AG09319 (cell line): Measurements from ENCODE around the gene NTN4.

Source experiments
- DNase-seq: peaks from one replicate; pipeline ENCODE4 v3.0.0-alpha.2; 2010; ENCODE audit warnings: low read depth; ENCODE audit errors: extremely low read depth
- TF ChIP-seq, protein P1 (sequence below): IDR thresholded peaks from 2 replicates; pipeline ENCODE4 v1.5.1; 2011; ENCODE audit warnings: low read depth, mild to moderate bottlenecking, inconsistent platforms, low read length, moderate library complexity

The NTN4 gene

DNA sequence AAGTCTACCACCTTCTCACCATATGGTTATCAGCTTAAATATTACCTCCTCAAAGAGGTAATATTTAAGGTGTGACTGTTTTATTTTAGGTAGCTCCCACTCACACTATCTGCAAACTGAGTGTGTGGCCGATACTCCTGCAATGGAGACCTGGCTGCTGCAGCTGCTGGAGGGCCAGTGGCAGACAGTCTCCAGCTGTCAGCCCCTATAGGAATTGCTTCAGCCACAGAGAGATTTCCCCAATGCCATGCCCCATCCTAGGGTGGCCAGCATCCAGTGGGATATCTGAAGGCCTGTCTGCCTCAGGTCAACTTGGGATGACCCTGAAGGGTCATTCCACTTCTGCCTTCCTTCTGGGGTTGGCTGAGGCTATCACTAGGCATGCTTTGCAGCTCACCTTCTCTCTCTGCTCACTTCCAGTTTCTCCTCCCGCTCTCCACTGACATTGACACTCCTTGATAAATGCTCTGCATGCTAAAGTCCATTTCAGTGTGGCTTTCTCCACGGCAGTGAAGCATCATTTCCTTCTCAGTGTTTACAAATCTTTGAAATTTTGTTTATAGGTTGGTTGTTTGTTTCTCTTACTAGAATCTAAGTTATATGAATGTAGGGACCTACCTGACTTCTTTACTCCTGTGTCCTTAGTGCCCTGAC, 149.1 kb downstream of the NTN4 start:
- TF ChIP-seq, protein P1, sequence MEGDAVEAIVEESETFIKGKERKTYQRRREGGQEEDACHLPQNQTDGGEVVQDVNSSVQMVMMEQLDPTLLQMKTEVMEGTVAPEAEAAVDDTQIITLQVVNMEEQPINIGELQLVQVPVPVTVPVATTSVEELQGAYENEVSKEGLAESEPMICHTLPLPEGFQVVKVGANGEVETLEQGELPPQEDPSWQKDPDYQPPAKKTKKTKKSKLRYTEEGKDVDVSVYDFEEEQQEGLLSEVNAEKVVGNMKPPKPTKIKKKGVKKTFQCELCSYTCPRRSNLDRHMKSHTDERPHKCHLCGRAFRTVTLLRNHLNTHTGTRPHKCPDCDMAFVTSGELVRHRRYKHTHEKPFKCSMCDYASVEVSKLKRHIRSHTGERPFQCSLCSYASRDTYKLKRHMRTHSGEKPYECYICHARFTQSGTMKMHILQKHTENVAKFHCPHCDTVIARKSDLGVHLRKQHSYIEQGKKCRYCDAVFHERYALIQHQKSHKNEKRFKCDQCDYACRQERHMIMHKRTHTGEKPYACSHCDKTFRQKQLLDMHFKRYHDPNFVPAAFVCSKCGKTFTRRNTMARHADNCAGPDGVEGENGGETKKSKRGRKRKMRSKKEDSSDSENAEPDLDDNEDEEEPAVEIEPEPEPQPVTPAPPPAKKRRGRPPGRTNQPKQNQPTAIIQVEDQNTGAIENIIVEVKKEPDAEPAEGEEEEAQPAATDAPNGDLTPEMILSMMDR = no peak

DNA sequence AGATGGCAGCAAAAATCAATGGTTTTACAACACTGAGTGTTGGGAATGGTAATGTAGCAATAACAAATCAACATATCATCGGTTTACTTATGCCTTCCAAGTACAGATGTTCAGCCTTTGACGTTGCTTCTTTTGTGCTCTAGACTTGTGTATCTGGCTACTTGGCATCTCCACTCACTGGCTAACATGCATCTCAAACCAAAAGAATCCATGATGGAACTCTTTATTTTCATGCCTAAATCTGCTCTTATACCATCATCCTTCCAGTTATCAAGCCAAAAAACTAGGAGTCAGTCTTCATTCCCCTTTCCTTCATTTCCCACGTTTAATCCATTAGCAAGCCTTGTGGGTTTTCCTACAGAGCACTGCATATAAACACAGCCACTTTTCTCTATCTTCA, 150.0 kb downstream of the NTN4 start:
- DNase-seq = no peak
- TF ChIP-seq, protein P1 = no peak

More for the DNA sequence above, 149.1 kb downstream of the NTN4 start:
- no peak for DNase-seq

DNA sequence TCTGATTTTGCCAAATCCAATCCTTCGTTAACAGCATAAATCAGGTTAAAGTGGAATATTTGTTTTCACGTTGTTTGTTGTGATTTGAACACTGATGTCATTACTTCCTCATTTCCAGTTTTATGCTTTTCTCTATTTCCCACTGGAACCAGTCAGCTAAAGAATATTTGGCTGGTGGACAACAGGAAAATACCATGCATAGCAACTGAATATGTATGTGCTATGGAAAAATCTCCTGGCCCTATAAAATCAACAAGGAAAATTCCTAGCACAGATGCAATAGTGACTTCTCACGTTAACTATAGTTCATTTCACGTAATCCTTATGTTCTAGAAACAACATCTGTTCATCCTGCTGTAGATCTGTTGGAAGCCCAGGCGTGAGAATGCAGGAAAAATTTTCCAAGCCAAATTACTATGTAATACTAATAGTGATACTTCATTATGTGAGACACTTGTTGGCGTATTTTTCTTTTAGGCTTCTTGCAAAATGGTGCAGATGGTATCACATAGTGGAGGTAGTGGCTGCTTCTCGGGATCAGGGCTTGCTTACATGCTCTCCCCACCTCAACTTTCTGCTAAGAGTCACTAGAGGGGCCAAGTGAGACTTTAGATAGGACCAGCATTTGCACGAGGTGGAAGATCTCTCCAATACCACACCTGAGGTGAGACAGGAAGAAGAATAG, 153.0 kb downstream of the NTN4 start:
- TF ChIP-seq, protein P1 = no peak
- DNase-seq = no peak

DNA sequence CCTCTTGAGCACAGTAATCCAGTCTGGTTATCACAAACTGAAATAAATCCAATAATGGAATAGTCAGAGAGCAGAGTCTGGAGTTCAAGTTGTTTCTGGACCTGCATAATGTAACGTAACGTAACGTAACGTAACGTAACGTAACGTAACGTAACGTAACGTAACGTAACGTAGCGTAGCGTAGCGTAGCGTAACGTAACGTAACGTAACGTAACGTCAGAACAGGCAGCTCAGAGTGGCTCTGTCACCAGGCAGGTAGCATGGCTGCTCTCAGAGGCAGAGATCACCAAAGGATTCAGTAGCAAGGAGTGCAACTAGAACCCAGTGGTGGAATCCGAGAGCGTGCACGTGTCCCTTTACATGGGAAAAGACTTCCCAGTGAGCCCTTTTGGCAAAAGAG, 153.6 kb downstream of the NTN4 start:
- DNase-seq = no peak
- TF ChIP-seq, protein P1 = no peak

DNA sequence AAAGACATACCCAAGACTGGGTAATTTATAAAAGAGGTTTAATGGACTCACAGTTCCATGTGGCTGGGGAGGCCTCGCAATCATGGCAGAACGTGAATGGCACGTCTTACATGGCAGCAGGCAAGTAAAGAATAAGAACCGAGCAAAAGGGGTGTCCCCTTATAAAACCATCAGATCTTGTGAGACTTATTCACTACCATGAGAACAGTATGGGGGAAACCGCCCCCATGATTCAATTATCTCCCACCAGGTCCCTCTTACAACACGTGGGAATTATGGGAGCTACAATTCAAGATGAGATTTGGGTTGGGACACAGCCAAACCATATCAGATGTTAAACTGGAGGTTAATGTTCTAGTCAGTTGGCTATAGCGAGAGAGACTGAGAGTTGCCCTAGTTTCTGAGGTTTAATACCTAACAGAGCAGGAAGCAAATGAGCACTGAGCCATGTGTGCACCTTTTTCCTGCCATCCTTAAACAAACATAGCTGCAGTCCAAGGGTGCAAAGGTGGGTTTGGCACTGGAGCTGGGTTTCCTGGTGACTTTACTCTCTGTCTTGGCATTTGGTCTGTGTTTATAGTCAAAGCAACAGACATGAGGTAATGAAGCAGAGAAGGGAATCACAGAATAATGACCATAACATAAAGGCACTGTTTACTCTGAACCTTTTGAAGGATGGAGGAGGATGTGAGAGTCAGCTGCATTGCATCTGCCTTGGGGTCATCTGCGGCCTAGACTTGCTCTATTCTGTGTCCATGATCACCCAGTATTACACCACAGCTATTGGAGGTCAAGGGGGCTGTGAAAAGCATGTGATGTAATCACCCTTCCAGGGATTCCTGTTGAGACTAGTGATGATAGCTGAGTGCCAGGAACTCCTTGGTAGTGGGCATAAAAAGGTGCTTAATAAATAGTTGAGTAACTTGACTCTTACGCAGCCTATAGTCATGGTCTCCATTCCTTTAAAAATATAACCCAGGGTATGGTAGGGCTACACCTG, 155.6 kb downstream of the NTN4 start:
- TF ChIP-seq, protein P1 = no peak
- DNase-seq = no peak

DNA sequence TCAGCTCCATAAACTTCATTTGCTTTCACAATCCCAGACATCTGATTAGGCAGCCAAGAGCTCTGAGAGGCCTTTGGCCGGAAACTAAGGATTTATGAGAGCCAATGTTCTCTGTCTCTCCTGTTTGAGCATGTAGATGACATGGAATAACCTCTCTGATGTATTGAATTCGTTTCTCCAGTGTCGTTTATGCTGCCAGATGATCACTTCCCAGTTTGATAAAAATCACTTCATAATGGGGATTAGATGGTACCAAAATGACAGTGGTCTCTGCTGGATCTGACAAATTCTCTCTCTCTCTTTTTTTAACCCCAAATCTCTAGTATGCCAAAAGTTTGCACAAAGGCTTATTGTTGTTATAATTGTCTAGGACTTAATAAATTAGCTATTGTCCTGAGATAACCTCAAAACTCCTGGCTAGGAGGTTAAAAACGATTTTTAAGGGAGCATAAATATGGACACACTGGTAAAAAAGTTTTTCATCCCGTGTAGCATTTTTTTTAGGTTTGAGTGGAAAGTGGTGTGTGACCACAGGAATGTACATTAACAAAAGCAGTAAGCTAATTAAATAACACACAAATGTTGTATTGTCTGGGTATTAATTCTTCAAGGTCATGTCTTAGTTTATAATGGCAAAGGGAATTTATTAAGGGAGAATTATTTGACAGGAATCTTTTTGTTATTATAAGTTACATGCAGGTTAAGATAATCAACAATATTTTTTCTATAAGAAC, 156.7 kb downstream of the NTN4 start:
- DNase-seq = no peak
- TF ChIP-seq, protein P1 = no peak
